Subcutaneous preadipocyte (primary cell): ENCODE data around the gene CSNK1G1. TPM values are rescaled to one million over a fixed set of nuclear protein-coding genes. Genes with fewer than 3 reads are reported as not detected.

Experiments
- small RNA-seq: library from RNA; depleted of rRNA; stranded (forward); fragments of <200 nt; gene quantifications from one replicate; pipeline ENCODE3, GENCODE V24; 2012
- total RNA-seq: library from RNA; depleted of rRNA; stranded (reverse); fragments of >200 nt; gene quantifications from 2 replicates; pipeline ENCODE4 v1.2.3, GENCODE V29; 2012

Gene CSNK1G1
- 22.0 and 39.7 TPM in 2 replicates for total RNA-seq

GRCh38 chr15:64355944-64356709, at the start of gene CSNK1G1:
CSNK1G1 (minus strand) TSS chr15:64356173; CDS start chr15:64300499, 55,674 bp downstream.

DNA sequence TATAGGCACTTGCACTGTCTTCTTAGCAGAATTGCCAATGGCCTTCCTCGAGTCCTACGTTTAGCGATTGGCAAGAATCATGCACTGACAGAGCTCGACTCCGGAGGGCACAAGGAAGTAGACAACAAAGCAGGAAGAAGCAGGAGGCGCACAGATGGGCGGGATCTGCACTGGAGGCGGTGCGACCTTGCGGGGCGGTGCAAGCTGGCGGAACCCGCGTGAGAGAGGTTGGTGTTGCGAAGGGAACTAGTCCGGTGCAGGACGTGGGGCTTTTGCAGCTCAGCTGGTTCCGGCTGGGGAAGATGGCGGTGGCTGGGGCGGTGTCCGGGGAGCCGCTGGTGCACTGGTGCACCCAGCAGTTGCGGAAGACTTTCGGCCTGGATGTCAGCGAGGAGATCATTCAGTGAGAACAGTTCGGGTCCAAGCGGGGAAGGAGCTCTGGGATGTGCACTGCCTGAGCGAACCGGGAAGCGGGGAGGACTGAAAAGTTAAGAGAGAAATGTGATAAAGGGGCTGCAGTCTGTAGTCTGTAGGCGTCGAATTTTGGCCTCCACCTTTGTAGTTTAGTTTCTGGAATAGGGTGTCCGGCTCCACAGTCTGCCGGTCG, 31.7 kb upstream of the CSNK1G1 start, which contains the start of gene TRIP4:
TSS of gene TRIP4 (plus strand) at position 275 of the 607 bp plus-strand sequence. CDS start at position 303, 28 bp downstream.

GRCh38 chr15:64381000-64381751, 25.2 kb upstream of the CSNK1G1 start, which contains the start of gene PCLAF:
PCLAF (minus strand) TSS chr15:64381441; CDS start chr15:64381371, 70 bp downstream.

DNA sequence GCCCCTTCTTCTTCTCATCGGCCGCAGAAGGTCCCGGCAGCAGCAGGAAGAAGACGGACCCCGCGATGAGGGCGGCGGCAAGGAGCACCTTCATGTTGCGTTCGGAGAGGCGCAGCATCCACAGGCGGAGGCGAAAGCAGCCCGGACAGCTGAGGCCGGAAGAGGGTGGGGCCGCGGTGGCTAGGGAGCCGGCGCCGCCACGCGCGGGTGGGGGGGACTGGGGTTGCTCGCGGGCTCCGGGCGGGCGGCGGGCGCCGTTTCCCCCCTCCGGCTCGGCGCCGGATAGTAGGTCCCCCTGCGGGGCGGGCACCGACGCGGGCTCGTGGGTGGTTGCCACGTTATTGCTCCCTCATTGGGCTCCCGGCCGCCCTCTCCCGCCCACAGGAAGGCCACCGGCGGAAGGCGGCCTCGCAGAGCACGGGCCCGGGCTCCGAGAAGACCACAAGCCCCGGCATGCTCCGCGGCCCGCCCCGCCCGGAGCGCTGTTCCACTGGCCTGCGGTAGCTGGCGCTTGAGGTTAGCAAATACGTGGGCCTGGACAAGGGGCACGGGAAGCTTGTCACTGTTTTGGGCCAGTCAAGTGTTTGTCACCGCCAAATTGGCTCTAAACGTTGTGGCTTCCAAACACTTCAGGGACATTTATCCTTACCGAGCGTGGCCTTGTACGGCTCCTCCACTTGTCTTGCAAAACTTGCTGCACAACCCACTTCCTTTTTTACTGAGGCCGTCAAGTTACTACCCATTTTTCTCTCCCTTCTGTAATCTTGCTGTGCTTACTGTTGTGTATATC, 192.9 kb downstream of the CSNK1G1 start, which contains the start of gene PPIB:
TSS of gene PPIB (minus strand) at position 154 of the 790 bp plus-strand sequence. CDS start at position 118, 36 bp downstream.

DNA sequence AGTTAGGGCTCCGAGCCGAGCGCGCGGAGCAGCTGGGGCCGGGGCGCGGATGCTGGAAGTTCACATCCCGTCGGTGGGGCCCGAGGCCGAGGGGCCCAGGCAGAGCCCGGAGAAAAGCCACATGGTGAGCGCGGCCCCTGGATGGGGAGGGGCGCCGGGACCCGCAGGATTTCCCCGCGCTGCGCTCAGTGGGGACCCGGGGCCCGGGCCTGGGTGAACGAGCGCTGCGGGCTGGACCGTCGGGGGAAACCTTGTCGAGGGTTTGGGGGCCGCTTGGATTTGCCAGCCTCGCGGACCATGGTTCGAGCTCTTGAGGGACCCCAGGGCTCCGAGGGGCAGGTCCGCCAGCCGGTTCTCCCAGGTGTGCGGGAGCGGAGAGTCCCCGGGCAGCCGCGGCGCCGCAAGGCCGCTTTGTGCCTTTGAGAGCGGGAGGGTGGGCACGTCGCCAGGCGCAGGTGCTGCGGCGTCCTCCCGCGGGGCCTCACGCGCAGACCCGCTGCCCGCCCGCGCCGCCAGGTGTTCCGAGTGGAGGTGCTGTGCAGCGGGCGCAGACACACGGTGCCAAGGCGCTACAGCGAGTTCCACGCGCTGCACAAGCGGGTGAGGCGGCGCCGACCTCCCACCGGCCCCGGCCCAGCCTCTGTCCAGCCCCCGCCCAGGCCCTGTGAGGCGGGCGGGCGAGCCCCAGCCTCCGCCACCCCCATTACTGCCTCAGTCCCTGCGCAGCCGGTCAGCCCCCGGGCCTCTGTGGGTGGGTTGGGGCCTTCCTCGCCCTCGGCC, 204.1 kb downstream of the CSNK1G1 start, which contains the start of gene SNX22:
TSS of gene SNX22 (plus strand) at position 5 of the 780 bp plus-strand sequence. CDS start at position 50, 45 bp downstream.

Small RNA genes within 50 kb of the gene (small RNA-seq; reads per million reads assigned to genes)
- not detected for gene RF00554

Other genes with a start within 250 kb of the CSNK1G1 start
- under 0.01 and 0.39 TPM in 2 replicates for gene SNX22, start 204.4 kb downstream of the CSNK1G1 start, total RNA-seq
- 772 and 937 TPM in 2 replicates for gene PPIB, start 193.2 kb downstream of the CSNK1G1 start, total RNA-seq
- 44.6 and 60.3 TPM in 2 replicates for gene PCLAF, start 25.3 kb upstream of the CSNK1G1 start, total RNA-seq
- 5.5 and 8.0 TPM in 2 replicates for gene TRIP4, start 31.7 kb upstream of the CSNK1G1 start, total RNA-seq
- 15.1 and 19.9 TPM in 2 replicates for gene ZNF609, start 104.4 kb upstream of the CSNK1G1 start, total RNA-seq